ENCODE data around the gene KBTBD2.

GRCh38 chr7:32905175-32905662 lies 13.7 kb upstream of the KBTBD2 start:
- TF ChIP-seq CTCF (IDR thresholded peaks at IDR 0.05) (no peak), POLR2A (IDR thresholded peaks at IDR 0.05) (no peak)

All from testis (tissue), 2 donors.